ENCODE measurements around the gene ARL15.

Gene ARL15

DNA sequence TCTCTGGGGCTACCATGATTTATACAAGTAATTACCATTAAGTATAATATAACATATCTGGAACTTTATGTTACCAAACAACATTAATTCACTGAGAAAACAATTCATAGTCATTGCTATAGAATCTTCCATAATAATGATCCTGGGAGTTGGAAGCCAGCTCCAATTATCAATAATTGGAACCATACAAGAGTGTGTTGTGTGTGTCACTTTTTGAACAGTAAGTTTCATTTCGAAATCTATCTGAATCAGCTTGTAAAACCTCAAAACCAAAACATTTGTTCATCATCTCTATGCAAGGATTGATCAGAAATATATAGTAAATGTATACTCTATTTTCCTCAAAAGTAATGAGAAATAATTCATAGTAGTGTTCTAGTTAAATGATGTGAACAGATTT lies 348.1 kb downstream of the ARL15 start:
- H3K23ac ChIP-seq (ENCODE audit: low read length): no peak overlapping the region
- H2BK120ac ChIP-seq (ENCODE audit: insufficient read depth, low read length, poor library complexity): no peak overlapping the region
- no peaks in the 10 kb centered on the region for H3K9me3 ChIP-seq (ENCODE audit: insufficient read depth, low read depth, low read length)
- H3K27me3 ChIP-seq (ENCODE audit: insufficient read depth, low read length): no peaks in the 10 kb centered on the region
- no peak overlapping the region for H2BK5ac ChIP-seq (ENCODE audit: low read depth, low read length, poor library complexity)
- H3K4ac ChIP-seq (ENCODE audit: low read depth, low read length): no peak overlapping the region
- H3K36me3 ChIP-seq (ENCODE audit: control insufficient read depth in 1 of 2, insufficient read depth in 2 of 2, low read length in 2 of 2): no peaks in the 10 kb centered on the region
- H3K27ac ChIP-seq (ENCODE audit: low read depth, low read length): no peak overlapping the region
- H3K14ac ChIP-seq (ENCODE audit: low read length): no peak overlapping the region
- no peak overlapping the region for H3K9ac ChIP-seq (ENCODE audit: low read length)
- H2BK12ac ChIP-seq (ENCODE audit: low read length): no peak overlapping the region
- H4K8ac ChIP-seq (ENCODE audit: low read depth, low read length): no peak overlapping the region
- H3K4me3 ChIP-seq (ENCODE audit: low read depth, low read length): no peak overlapping the region
- no peak overlapping the region for H2AK5ac ChIP-seq (ENCODE audit: low read length)
- no peak overlapping the region for H3K4me2 ChIP-seq (ENCODE audit: low read length)
- H3K4me1 ChIP-seq (ENCODE audit: control insufficient read depth in 1 of 2, insufficient read depth in 2 of 2, low read length in 2 of 2): no peaks in the 10 kb centered on the region
- H3K79me1 ChIP-seq (ENCODE audit: low read length): no peaks in the 10 kb centered on the region
- no peak overlapping the region for H3K18ac ChIP-seq (ENCODE audit: low read length)
- no peak overlapping the region for H2AFZ ChIP-seq (ENCODE audit: insufficient read depth, low read length, poor library complexity)
- no CpG with 5 or more reads among the region's 1 CpG for WGBS (ENCODE audit: extremely low coverage, insufficient coverage, insufficient read length)
- DNase-seq: no peak
- no peaks in the 10 kb centered on the region for H3K79me2 ChIP-seq (ENCODE audit: control insufficient read depth, insufficient read depth, low read length, poor library complexity)
- no peak overlapping the region for H4K12ac ChIP-seq (ENCODE audit: low read depth, low read length)
- no peak overlapping the region for H4K91ac ChIP-seq (ENCODE audit: low read depth, low read length)

DNA sequence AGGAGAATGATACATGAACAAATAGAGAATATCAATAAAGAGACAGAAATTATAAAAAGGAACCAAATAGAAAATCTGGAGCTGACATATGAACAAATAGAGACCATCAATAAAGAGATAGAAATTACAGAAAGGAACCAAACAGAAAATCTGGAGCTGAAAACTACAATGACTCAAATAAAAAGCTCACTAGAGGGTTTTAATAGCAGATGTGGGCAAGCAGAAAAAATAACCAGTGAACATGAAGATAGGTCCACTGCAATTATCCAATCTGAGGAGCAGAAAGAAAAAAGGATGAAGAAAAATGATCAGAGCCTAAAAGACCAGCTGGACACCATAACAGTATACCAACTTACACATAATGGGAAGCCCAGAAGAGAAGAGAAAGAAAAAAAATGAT lies 353.7 kb downstream of the ARL15 start:
- no peak overlapping the region for H2BK120ac ChIP-seq (ENCODE audit: insufficient read depth, low read length, poor library complexity)
- no peak overlapping the region for H3K4me3 ChIP-seq (ENCODE audit: low read depth, low read length)
- no peak overlapping the region for H3K23ac ChIP-seq (ENCODE audit: low read length)
- H3K9me3 ChIP-seq (ENCODE audit: insufficient read depth, low read depth, low read length): no peaks in the 10 kb centered on the region
- no peak overlapping the region for H3K4ac ChIP-seq (ENCODE audit: low read depth, low read length)
- no peaks in the 10 kb centered on the region for H3K79me2 ChIP-seq (ENCODE audit: control insufficient read depth, insufficient read depth, low read length, poor library complexity)
- H3K27me3 ChIP-seq (ENCODE audit: insufficient read depth, low read length): no peaks in the 10 kb centered on the region
- H3K79me1 ChIP-seq (ENCODE audit: low read length): no peaks in the 10 kb centered on the region
- H3K18ac ChIP-seq (ENCODE audit: low read length): no peak overlapping the region
- no peaks in the 10 kb centered on the region for H3K36me3 ChIP-seq (ENCODE audit: control insufficient read depth in 1 of 2, insufficient read depth in 2 of 2, low read length in 2 of 2)
- no peak overlapping the region for H2BK12ac ChIP-seq (ENCODE audit: low read length)
- H3K9ac ChIP-seq (ENCODE audit: low read length): no peak overlapping the region
- no peak overlapping the region for H4K91ac ChIP-seq (ENCODE audit: low read depth, low read length)
- H2AFZ ChIP-seq (ENCODE audit: insufficient read depth, low read length, poor library complexity): no peak overlapping the region
- no peaks in the 10 kb centered on the region for H3K4me1 ChIP-seq (ENCODE audit: control insufficient read depth in 1 of 2, insufficient read depth in 2 of 2, low read length in 2 of 2)
- no peak overlapping the region for H2AK5ac ChIP-seq (ENCODE audit: low read length)
- no peak overlapping the region for H3K4me2 ChIP-seq (ENCODE audit: low read length)
- H3K14ac ChIP-seq (ENCODE audit: low read length): no peak overlapping the region
- no peak overlapping the region for H3K27ac ChIP-seq (ENCODE audit: low read depth, low read length)
- no peak overlapping the region for H4K8ac ChIP-seq (ENCODE audit: low read depth, low read length)
- H4K12ac ChIP-seq (ENCODE audit: low read depth, low read length): no peak overlapping the region
- no peak for DNase-seq
- H2BK5ac ChIP-seq (ENCODE audit: low read depth, low read length, poor library complexity): no peak overlapping the region

DNA sequence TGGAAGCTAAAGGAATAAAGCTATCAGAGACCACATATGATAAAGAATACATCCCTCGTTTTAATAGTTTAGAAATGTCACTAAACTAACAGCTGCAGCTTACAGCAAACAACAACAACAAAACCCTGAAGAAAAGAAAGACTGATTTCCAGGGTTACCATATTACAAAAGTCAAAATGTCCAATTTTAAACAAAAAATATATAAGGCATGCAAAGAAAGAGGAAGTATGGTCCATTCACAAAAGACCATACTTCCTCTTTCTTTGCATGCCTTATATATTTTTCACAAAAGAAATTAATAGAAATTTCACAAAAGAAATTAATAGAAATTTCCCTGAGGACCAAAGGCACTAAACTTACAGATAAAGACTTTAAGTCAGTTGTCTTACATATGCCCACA lies 354.2 kb downstream of the ARL15 start:
- WGBS (ENCODE audit: extremely low coverage, insufficient coverage, insufficient read length): no CpG with 5 or more reads among the region's 1 CpG
- Histone ChIP-seq H2BK120ac (ENCODE audit: insufficient read depth, low read length, poor library complexity) (no peak overlapping the region), H4K91ac (ENCODE audit: low read depth, low read length) (no peak overlapping the region), H3K4me3 (ENCODE audit: low read depth, low read length) (no peak overlapping the region), H3K9me3 (ENCODE audit: insufficient read depth, low read depth, low read length) (no peaks in the 10 kb centered on the region), H3K4me2 (ENCODE audit: low read length) (no peak overlapping the region), H3K9ac (ENCODE audit: low read length) (no peak overlapping the region), H3K36me3 (ENCODE audit: control insufficient read depth in 1 of 2, insufficient read depth in 2 of 2, low read length in 2 of 2) (no peaks in the 10 kb centered on the region), H3K79me2 (ENCODE audit: control insufficient read depth, insufficient read depth, low read length, poor library complexity) (no peaks in the 10 kb centered on the region), H3K18ac (ENCODE audit: low read length) (no peak overlapping the region), H4K8ac (ENCODE audit: low read depth, low read length) (no peak overlapping the region), H3K23ac (ENCODE audit: low read length) (no peak overlapping the region), H3K4me1 (ENCODE audit: control insufficient read depth in 1 of 2, insufficient read depth in 2 of 2, low read length in 2 of 2) (no peaks in the 10 kb centered on the region), H2BK12ac (ENCODE audit: low read length) (no peak overlapping the region), H4K12ac (ENCODE audit: low read depth, low read length) (no peak overlapping the region), H3K4ac (ENCODE audit: low read depth, low read length) (no peak overlapping the region), H3K27me3 (ENCODE audit: insufficient read depth, low read length) (no peaks in the 10 kb centered on the region), H2BK5ac (ENCODE audit: low read depth, low read length, poor library complexity) (no peak overlapping the region), H3K14ac (ENCODE audit: low read length) (no peak overlapping the region), H3K27ac (ENCODE audit: low read depth, low read length) (no peak overlapping the region), H3K79me1 (ENCODE audit: low read length) (no peaks in the 10 kb centered on the region), H2AK5ac (ENCODE audit: low read length) (no peak overlapping the region), H2AFZ (ENCODE audit: insufficient read depth, low read length, poor library complexity) (no peak overlapping the region)
- no peak for DNase-seq

GRCh38 chr5:53950621-53951020 lies 359.8 kb downstream of the ARL15 start:
- no peak overlapping the region for H3K27ac ChIP-seq (ENCODE audit: low read depth, low read length)
- H4K91ac ChIP-seq (ENCODE audit: low read depth, low read length): no peak overlapping the region
- no CpG with 5 or more reads among the region's 3 CpGs for WGBS (ENCODE audit: extremely low coverage, insufficient coverage, insufficient read length)
- no peak overlapping the region for H3K18ac ChIP-seq (ENCODE audit: low read length)
- H4K12ac ChIP-seq (ENCODE audit: low read depth, low read length): no peak overlapping the region
- no peaks in the 10 kb centered on the region for H3K36me3 ChIP-seq (ENCODE audit: control insufficient read depth in 1 of 2, insufficient read depth in 2 of 2, low read length in 2 of 2)
- no peak overlapping the region for H2BK120ac ChIP-seq (ENCODE audit: insufficient read depth, low read length, poor library complexity)
- H3K4me1 ChIP-seq (ENCODE audit: control insufficient read depth in 1 of 2, insufficient read depth in 2 of 2, low read length in 2 of 2): no peaks in the 10 kb centered on the region
- H3K14ac ChIP-seq (ENCODE audit: low read length): no peak overlapping the region
- no peak overlapping the region for H3K23ac ChIP-seq (ENCODE audit: low read length)
- H3K4me2 ChIP-seq (ENCODE audit: low read length): no peak overlapping the region
- H2AK5ac ChIP-seq (ENCODE audit: low read length): no peak overlapping the region
- no peak overlapping the region for H2BK5ac ChIP-seq (ENCODE audit: low read depth, low read length, poor library complexity)
- H4K8ac ChIP-seq (ENCODE audit: low read depth, low read length): no peak overlapping the region
- no peaks in the 10 kb centered on the region for H3K27me3 ChIP-seq (ENCODE audit: insufficient read depth, low read length)
- no peak overlapping the region for H2AFZ ChIP-seq (ENCODE audit: insufficient read depth, low read length, poor library complexity)
- no peak overlapping the region for H3K4me3 ChIP-seq (ENCODE audit: low read depth, low read length)
- no peak for DNase-seq
- no peak overlapping the region for H3K9ac ChIP-seq (ENCODE audit: low read length)
- no peaks in the 10 kb centered on the region for H3K79me2 ChIP-seq (ENCODE audit: control insufficient read depth, insufficient read depth, low read length, poor library complexity)
- H3K79me1 ChIP-seq (ENCODE audit: low read length): no peaks in the 10 kb centered on the region
- H3K4ac ChIP-seq (ENCODE audit: low read depth, low read length): no peak overlapping the region
- no peak overlapping the region for H2BK12ac ChIP-seq (ENCODE audit: low read length)
- H3K9me3 ChIP-seq (ENCODE audit: insufficient read depth, low read depth, low read length): no peaks in the 10 kb centered on the region

DNA sequence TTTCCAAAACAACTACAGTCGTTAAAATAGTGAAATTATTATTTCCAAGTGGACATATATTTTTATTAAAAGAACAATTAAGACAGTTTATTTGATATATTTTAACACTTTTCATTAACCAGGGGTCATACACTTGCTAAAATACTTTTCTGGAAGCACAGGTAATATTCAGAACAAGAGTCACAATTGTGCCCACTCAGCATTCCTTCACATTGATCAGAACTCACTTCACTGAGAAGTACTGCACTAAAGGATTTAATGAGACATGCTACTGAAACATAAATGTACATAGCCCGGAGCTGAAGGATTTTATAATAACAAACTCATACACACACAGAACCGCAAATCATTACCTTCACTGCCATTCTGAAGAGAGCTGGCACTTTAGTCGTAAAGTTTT lies 361.8 kb downstream of the ARL15 start:
- no peak overlapping the region for H3K4me2 ChIP-seq (ENCODE audit: low read length)
- no peak overlapping the region for H3K9ac ChIP-seq (ENCODE audit: low read length)
- no peak overlapping the region for H4K8ac ChIP-seq (ENCODE audit: low read depth, low read length)
- H3K4ac ChIP-seq (ENCODE audit: low read depth, low read length): no peak overlapping the region
- no peak overlapping the region for H2BK120ac ChIP-seq (ENCODE audit: insufficient read depth, low read length, poor library complexity)
- WGBS (ENCODE audit: extremely low coverage, insufficient coverage, insufficient read length): no CpG with 5 or more reads among the region's 4 CpGs
- no peak overlapping the region for H2BK5ac ChIP-seq (ENCODE audit: low read depth, low read length, poor library complexity)
- no peak overlapping the region for H2AK5ac ChIP-seq (ENCODE audit: low read length)
- no peak overlapping the region for H2BK12ac ChIP-seq (ENCODE audit: low read length)
- no peaks in the 10 kb centered on the region for H3K4me1 ChIP-seq (ENCODE audit: control insufficient read depth in 1 of 2, insufficient read depth in 2 of 2, low read length in 2 of 2)
- H3K79me2 ChIP-seq (ENCODE audit: control insufficient read depth, insufficient read depth, low read length, poor library complexity): no peaks in the 10 kb centered on the region
- no peak overlapping the region for H3K23ac ChIP-seq (ENCODE audit: low read length)
- H3K18ac ChIP-seq (ENCODE audit: low read length): no peak overlapping the region
- H3K27me3 ChIP-seq (ENCODE audit: insufficient read depth, low read length): no peaks in the 10 kb centered on the region
- no peaks in the 10 kb centered on the region for H3K9me3 ChIP-seq (ENCODE audit: insufficient read depth, low read depth, low read length)
- no peak overlapping the region for H3K4me3 ChIP-seq (ENCODE audit: low read depth, low read length)
- H4K12ac ChIP-seq (ENCODE audit: low read depth, low read length): no peak overlapping the region
- no peak overlapping the region for H3K27ac ChIP-seq (ENCODE audit: low read depth, low read length)
- no peaks in the 10 kb centered on the region for H3K79me1 ChIP-seq (ENCODE audit: low read length)
- no peaks in the 10 kb centered on the region for H3K36me3 ChIP-seq (ENCODE audit: control insufficient read depth in 1 of 2, insufficient read depth in 2 of 2, low read length in 2 of 2)
- no peak overlapping the region for H2AFZ ChIP-seq (ENCODE audit: insufficient read depth, low read length, poor library complexity)
- DNase-seq: no peak
- no peak overlapping the region for H3K14ac ChIP-seq (ENCODE audit: low read length)
- no peak overlapping the region for H4K91ac ChIP-seq (ENCODE audit: low read depth, low read length)

Measured in trophoblast cell (in vitro differentiated cells and primary cell).